ENCODE data around the gene CSH2. TPM values are rescaled to one million over a fixed set of nuclear protein-coding genes. Genes with fewer than 3 reads are reported as not detected.
A peak's percentile ranks its signal among the peaks of the same experiment; 100 is the strongest.
"Not testable (repeated sequence)": the region's sequence is repeated elsewhere in the genome, so short reads cannot be mapped to it uniquely, and the experiment has no call there.

The CSH2 gene
- total RNA-seq, 1 experiment from 2014 or later = not detected

- no peak overlapping the region for H3K27ac ChIP-seq (ENCODE audit: insufficient read length, low read depth, low read length)
- H3K23me2 ChIP-seq (ENCODE audit: insufficient read length, low read depth, low read length, poor library complexity, severe bottlenecking) = no peaks in the 10 kb centered on the region
- no peak overlapping the region for H2BK20ac ChIP-seq (ENCODE audit: low read depth, low read length, poor library complexity, severe bottlenecking)
- H3K4me2 ChIP-seq (ENCODE audit: insufficient read depth, insufficient read length, low read length) = no peak overlapping the region
- no peaks in the 10 kb centered on the region; a peak in 1 of 5 replicates for H3K9me3 Mint-ChIP-seq
- DNase-seq = no peak
- no peak overlapping the region for H3K23ac ChIP-seq (ENCODE audit: insufficient read length, low read depth, low read length)
- H2AK5ac ChIP-seq (ENCODE audit: insufficient read length, low read length) = no peak overlapping the region
- no peak overlapping the region for H4K5ac ChIP-seq (ENCODE audit: insufficient read length, low read depth, low read length)
- H3K14ac ChIP-seq (ENCODE audit: insufficient read depth, low read length) = no peak overlapping the region
- no peak overlapping the region for H3K18ac ChIP-seq (ENCODE audit: insufficient read length, low read depth, low read length)
- no peak overlapping the region for H3T11ph ChIP-seq (ENCODE audit: low read length)
- H3K56ac ChIP-seq (ENCODE audit: insufficient read length, low read depth, low read length) = no peak overlapping the region
- H4K8ac ChIP-seq (replicated peaks; ENCODE audit: insufficient read length, low read depth, low read length) = no peak overlapping the region
- no peak overlapping the region for H2AFZ ChIP-seq (ENCODE audit: low read length)
- no peak overlapping the region for H2BK15ac ChIP-seq (ENCODE audit: low read depth, low read length)
- H3K4me1 ChIP-seq (ENCODE audit: insufficient read depth, low read length) = no peaks in the 10 kb centered on the region; the same call in 1 of the 2 replicates
- H3K4ac ChIP-seq (ENCODE audit: low read depth, low read length) = no peak overlapping the region
- H3K9me3 ChIP-seq (ENCODE audit: control insufficient read depth, low read depth, low read length) = no peaks in the 10 kb centered on the region
- no peaks in the 10 kb centered on the region for H3K79me2 ChIP-seq (ENCODE audit: insufficient read depth, low read length)
- no peak overlapping the region for H3K4me3 Mint-ChIP-seq
- no peak; the same call in 2 of the 3 replicates for TF ChIP-seq CTCF (conservative IDR thresholded peaks at IDR 0.05)
- H3K9ac ChIP-seq (ENCODE audit: extremely low read depth, insufficient read length, low read length) = no peak overlapping the region
- peak overlapping the region in 1 of 3 experiments; percentile 89; a peak in 1 of 7 replicates for H3K27ac Mint-ChIP-seq
- peaks cover 13 to 16% of the 10 kb centered on the region in 2 experiments for H3K4me1 Mint-ChIP-seq
- no peak overlapping the region for H2BK5ac ChIP-seq (ENCODE audit: insufficient read length, low read length)
- no peaks in the 10 kb centered on the region for H3K79me1 ChIP-seq (ENCODE audit: insufficient read depth, low read depth, low read length, poor library complexity, severe bottlenecking)
- H4K20me1 ChIP-seq (ENCODE audit: control insufficient read depth, insufficient read depth, insufficient read length) = no peaks in the 10 kb centered on the region
- WGBS (ENCODE audit: extremely low coverage, insufficient read length, low lambda C conversion rate) = no CpG with 5 or more reads among the region's 12 CpGs
- no peak overlapping the region for H4K91ac ChIP-seq (ENCODE audit: insufficient read length, low read depth, low read length)
- H3K36me3 Mint-ChIP-seq (ENCODE audit: insufficient read depth in 1 of 3, low read depth in 3 of 3) = no peaks in the 10 kb centered on the region; a peak in 1 of 7 replicates
- no peaks in the 10 kb centered on the region for H3K27me3 ChIP-seq (ENCODE audit: insufficient read depth, low read length)
- H2BK120ac ChIP-seq (ENCODE audit: low read depth, low read length, poor library complexity, severe bottlenecking) = no peak overlapping the region
- H3K27me3 Mint-ChIP-seq (ENCODE audit: low read depth) = peaks cover 10% of the 10 kb centered on the region
- no peak overlapping the region for H2BK12ac ChIP-seq (ENCODE audit: insufficient read length, low read depth, low read length)
Observed at GRCh38 chr17:63880706-63881105, 7.2 kb upstream of the CSH2 start.

GRCh38 chr17:63878413-63878812 is 4.9 kb upstream of the CSH2 start:
- not testable (repeated sequence) for H2BK15ac ChIP-seq (ENCODE audit: low read depth, low read length); H4K5ac ChIP-seq (ENCODE audit: insufficient read length, low read depth, low read length); H2BK12ac ChIP-seq (ENCODE audit: insufficient read length, low read depth, low read length); H3K4ac ChIP-seq (ENCODE audit: low read depth, low read length); H3K79me2 ChIP-seq (ENCODE audit: insufficient read depth, low read length); H4K8ac ChIP-seq (replicated peaks; ENCODE audit: insufficient read length, low read depth, low read length); H3K23me2 ChIP-seq (ENCODE audit: insufficient read length, low read depth, low read length, poor library complexity, severe bottlenecking); H3K18ac ChIP-seq (ENCODE audit: insufficient read length, low read depth, low read length); H3K4me3 Mint-ChIP-seq; H3K27me3 ChIP-seq (ENCODE audit: insufficient read depth, low read length); H3K4me2 ChIP-seq (ENCODE audit: insufficient read depth, insufficient read length, low read length); H3K36me3 Mint-ChIP-seq (ENCODE audit: insufficient read depth in 1 of 3, low read depth in 3 of 3); H2BK5ac ChIP-seq (ENCODE audit: insufficient read length, low read length); H3K9me3 Mint-ChIP-seq; H3K27ac Mint-ChIP-seq; H3K79me1 ChIP-seq (ENCODE audit: insufficient read depth, low read depth, low read length, poor library complexity, severe bottlenecking); H3T11ph ChIP-seq (ENCODE audit: low read length); H2BK20ac ChIP-seq (ENCODE audit: low read depth, low read length, poor library complexity, severe bottlenecking); H3K23ac ChIP-seq (ENCODE audit: insufficient read length, low read depth, low read length); H2AFZ ChIP-seq (ENCODE audit: low read length); H3K27ac ChIP-seq (ENCODE audit: insufficient read length, low read depth, low read length); H2BK120ac ChIP-seq (ENCODE audit: low read depth, low read length, poor library complexity, severe bottlenecking); H4K20me1 ChIP-seq (ENCODE audit: control insufficient read depth, insufficient read depth, insufficient read length); H3K27me3 Mint-ChIP-seq (ENCODE audit: low read depth); H3K9me3 ChIP-seq (ENCODE audit: control insufficient read depth, low read depth, low read length); H2AK5ac ChIP-seq (ENCODE audit: insufficient read length, low read length); H3K14ac ChIP-seq (ENCODE audit: insufficient read depth, low read length); H3K56ac ChIP-seq (ENCODE audit: insufficient read length, low read depth, low read length); DNase-seq; H3K9ac ChIP-seq (ENCODE audit: extremely low read depth, insufficient read length, low read length); H4K91ac ChIP-seq (ENCODE audit: insufficient read length, low read depth, low read length); H3K4me1 ChIP-seq (ENCODE audit: insufficient read depth, low read length)
- no CpG with 5 or more reads among the region's 9 CpGs for WGBS (ENCODE audit: extremely low coverage, insufficient read length, low lambda C conversion rate)
- H3K4me1 Mint-ChIP-seq = peaks cover 16 to 22% of the 10 kb centered on the region in 2 experiments

All from H9 (cell line).